Stimulated activated CD8-positive, alpha-beta memory T cell treated with anti-CD3 and anti-CD28 coated beads, Interleukin-2, amount 100 ng/mL, for 1 hour (primary cell): ENCODE measurements around the gene FKTN.

Experiments
- DNase-seq, 2 donors: peaks; one replicate each; pipeline ENCODE4 v3.0.0-alpha.2; 2020; ENCODE audit warnings: low read depth in 2 of 2

The FKTN gene

DNA sequence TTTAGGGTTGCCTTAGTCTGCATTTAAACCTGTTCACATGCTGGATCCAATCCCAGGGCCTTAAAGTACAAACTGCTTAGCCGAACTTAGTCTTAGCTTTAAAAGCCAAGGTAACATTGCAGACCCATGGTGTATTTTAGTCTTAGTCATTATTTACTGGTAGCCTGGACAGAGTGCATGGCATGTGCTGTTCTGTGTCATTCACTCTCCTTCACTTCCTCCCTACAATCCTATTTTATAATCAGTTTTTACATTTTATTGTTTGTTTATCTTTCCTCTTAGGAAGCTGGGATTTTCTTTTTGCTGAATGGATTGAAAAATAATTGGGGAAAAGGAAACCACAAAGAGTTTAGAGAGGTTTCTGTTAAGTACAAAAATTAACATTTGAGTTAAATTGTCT is 74.9 kb downstream of the FKTN start:
- no peak for DNase-seq

GRCh38 chr9:105633411-105633810 is 75.5 kb downstream of the FKTN start:
- DNase-seq: no peak

DNA sequence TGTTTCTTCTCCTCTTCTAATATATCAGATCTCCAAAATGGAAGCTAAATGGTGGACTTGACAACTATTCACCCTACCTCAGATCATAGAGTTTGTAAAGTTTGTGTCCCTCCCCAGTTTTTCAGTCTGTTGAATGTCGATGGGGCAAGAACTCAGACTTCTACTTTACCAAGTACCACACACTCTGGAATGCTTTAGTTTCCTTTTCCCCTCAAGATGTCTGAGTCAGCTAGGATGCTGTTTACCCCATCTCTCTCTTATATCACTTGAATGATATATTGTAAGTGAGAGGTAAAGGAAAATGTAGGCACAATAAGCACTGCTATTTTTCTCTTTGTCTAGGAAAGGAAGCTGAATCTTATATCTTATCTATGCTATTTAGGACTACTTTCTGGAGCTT is 78.4 kb downstream of the FKTN start:
- no peak for DNase-seq

GRCh38 chr9:105637787-105638395 is 80.0 kb downstream of the FKTN start:
- DNase-seq: no peak

- DNase-seq: no peak
Observed at GRCh38 chr9:105639936-105640335, 82.0 kb downstream of the FKTN start.

DNA sequence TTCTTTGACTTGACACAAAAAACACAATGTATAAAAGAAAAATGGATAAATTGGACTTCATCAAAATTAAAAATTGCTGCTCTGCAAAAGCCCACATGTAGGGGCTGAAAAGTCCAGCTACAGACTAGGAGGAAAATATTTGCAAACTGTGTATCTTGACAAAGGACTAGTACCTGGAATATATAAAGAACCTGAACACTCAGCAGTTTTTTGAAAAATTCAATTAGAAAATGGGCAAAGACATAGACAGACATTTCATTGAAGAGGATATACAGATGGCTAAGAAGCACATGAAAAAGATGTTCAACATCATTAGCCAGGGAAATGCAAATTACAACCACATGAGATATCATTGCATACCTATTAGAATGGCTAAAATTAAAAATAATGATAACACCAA is 85.9 kb downstream of the FKTN start:
- DNase-seq: no peak

GRCh38 chr9:105646879-105647594 is 89.1 kb downstream of the FKTN start:
- DNase-seq: no peak

- DNase-seq: no peak
Observed at GRCh38 chr9:105647595-105648349, 89.8 kb downstream of the FKTN start.

DNA sequence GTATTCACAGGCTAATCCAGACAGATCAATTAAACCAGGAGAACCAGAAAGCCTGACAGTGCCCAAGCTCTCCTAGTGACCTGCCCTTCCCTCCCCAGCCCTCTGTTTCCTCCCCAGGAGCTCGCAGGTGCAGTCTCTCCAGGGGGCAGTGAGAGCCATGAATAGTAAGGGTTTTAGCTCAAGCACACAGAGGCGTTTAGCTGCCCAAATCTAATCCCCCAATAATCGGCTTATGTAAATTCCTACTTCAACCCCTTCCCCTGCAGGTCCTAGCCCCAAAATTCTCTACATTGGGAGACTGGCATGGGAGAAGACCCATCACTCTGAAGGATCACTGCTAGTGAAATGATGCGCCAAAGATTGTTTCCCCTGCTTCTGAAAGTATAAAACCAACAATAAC is 93.9 kb downstream of the FKTN start:
- DNase-seq: no peak

DNA sequence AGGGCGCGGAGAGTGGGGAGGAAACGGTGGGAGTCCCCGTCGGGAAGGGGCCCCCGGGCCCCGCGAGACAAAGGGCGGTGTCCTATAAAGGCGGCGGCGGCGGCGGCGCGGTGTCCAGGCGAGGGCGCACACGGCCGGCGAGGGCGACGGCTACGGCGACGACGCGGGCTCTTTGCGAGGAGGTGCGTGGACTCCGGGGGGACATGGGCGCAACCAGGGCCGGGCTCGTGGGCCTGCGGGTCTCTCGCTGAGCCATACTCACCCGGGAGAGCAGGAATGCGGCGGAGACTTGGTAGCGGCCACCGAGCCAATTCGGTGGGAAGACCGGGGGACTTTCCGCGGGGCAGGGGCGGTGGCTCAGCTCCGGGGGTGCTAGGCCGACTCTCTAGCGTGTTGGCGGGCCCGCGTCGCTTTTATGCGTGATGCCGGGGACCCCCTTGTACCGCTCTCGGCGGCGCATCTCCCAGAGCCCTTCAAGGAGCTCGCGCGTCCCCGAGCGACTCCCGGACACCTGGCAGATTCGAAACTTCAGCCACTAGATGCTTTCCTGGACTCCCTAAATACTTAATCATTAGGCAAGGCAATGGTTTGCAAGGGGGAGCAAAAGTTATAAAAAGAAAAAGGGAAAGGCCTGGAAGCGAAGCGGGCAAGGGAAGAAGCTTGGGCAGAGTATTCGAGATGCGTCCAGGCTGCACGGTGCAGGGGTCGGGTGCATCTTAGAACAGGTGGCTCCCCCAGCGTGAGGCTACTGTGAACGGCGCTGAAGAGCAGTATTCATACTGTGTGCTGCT is 98.4 kb downstream of the FKTN start:
- DNase-seq: no peak

DNA sequence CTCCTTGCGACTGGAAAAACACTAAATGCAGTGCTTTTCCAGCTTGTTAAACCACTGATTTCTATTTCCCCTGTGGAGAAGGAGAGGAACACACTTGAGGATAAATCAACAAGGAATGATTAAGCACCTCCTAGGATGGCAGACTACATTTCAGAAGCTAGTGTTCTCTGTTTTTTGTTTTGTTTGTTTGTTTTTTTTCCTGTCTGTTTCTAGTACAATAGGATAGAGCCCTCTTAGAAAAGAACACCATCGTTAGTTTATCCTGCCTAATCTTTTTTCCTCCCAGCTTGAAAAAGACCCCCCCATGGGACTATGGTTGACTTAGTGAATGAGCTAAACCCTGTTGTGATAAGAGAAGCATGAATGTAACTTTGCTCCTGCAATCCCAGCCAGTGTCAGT is 100.4 kb downstream of the FKTN start:
- no peak for DNase-seq

- DNase-seq: no peak
Observed at GRCh38 chr9:105661011-105661410, 103.1 kb downstream of the FKTN start.

- no peak for DNase-seq
Observed at GRCh38 chr9:105662184-105663104, 104.5 kb downstream of the FKTN start, which contains the start of gene TAL2. Gene TAL2, plus strand, starts transcription at chr9:105662457. Its CDS starts 40 bp downstream, at chr9:105662497.

GRCh38 chr9:105663914-105664313 is 106.0 kb downstream of the FKTN start:
- DNase-seq: no peak

DNA sequence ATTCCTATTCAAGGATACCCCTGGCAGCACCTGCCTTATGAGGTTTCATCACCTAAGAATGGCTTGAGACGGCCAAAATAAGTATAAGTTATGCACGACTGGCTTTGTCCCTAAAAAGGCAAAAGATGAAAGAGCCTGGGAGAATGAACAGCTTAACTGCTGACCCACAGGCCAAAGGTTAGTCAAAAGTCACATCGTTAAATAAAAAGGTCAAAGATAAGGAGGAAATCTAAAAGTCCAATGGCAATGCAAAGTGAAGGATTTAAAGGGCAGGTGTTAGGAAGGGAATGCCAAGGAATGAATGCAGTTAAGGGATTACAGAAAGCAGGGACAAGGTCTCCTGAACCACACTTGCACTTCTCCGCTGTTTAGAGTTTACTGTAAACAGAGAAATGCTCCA is 109.9 kb downstream of the FKTN start:
- DNase-seq: no peak

DNA sequence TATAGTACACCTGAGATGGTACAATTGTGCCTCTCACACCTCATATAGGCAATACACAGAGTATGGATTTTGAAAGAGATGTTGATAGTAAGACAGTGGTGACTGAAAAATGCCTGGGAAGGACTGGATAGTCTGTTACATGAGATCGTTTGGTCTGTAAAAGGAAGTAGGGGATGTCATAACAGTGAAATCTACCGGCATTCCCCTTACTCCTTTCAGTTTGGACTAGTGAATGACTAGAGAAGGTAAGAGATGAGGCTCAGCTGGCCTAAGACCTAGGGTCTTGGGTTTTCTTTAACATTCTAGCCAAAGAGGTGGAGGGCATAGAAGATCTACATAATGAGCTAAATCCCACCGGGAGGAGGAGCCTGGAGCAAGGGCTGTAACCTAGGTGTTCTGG is 112.4 kb downstream of the FKTN start:
- no peak for DNase-seq

- DNase-seq: no peak
Observed at GRCh38 chr9:105670775-105671174, 112.8 kb downstream of the FKTN start.

DNA sequence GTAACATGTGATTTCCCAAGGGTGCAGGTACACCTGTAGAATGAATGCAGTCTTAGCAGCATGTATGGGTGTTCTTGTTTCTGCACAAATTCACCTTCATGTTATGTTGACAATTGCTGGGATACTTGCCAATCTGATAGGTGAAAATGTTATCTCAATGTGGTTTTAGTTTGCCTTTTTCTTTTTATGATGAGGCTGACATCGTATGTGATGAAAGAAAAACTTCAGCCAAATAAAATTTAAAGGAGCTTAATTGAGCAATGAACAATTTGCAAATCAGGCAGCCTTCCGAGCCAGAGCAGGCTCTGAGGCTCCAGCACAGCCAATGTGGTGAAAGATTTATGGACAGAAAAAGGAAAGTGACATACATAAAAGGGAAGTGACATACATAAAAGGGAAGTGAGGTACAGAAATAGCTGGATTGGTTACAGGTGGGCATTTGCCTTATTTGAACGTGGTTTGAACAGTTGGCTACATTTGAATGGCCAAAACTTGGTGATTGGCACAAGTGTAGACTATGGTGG is 114.8 kb downstream of the FKTN start:
- no peak for DNase-seq

GRCh38 chr9:105673850-105674387 is 116.0 kb downstream of the FKTN start:
- no peak for DNase-seq

DNA sequence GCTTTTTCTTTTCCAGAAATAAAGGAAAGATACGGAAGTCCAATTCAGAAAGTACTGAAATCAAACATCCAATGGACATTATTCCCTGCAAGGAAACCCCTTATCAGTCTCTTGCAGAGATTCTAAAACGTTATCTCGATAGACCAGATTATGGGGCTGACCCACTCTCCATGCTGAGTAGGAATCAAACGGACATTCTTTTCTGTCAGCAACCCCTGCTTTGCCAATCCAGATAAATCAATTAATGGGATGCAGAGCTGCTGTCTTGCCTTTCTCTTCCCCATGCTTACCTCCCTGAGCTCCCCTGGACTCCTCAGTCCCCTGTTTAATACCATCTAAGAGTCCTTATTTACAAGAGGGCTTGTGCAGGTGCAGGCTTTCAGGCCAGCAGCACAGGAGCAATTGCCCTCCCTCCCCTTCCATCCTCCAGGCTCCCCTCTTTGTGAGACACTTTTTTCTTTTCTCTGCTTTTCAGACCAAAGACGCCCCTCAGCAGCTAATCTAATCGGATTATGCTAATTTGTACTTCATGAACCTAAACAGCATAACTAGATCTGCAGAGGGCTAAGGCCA is 118.5 kb downstream of the FKTN start:
- DNase-seq: no peak
